Hippocampal formation (tissue), 2 donors: ENCODE data around the gene CLMP.
A peak's percentile ranks its signal among the peaks of the same experiment; 100 is the strongest.

ENCODE experiments used
- DNase-seq, 2 donors: peaks; one replicate each; lab custom pipeline; 2025; lab: John Stamatoyannopoulos, UW

Gene CLMP

DNA sequence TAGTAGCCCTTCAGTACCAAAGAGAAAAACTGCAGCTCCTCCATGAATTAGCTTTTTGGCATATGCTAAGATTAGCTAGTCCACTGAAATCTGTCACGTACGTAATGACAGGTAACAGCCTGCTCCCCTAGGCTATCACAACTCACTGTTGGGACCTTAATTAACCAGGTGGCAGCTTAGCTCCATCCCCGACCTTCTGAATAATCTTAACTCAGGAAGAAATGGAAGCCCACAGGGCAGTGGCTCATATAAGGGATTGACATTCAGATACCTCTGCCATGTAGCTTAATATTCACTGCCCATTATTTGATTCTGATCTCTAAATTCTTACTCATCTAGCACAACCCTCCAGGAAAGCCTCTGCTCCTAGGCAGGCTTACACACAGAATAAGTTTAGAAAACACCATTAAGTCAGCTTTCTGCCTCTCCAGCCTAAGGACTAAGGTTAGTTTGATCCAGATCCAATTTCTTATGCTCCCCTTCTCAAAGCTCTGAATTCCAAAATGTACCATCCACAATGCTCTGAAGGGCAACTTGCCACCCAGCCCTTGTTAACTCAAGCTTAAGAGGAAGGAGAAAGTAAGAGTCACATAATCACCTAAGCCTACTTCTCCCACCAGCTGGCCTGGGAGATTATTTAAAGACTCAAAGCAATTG lies 138.1 kb downstream of the CLMP start:
- no peak for DNase-seq

DNA sequence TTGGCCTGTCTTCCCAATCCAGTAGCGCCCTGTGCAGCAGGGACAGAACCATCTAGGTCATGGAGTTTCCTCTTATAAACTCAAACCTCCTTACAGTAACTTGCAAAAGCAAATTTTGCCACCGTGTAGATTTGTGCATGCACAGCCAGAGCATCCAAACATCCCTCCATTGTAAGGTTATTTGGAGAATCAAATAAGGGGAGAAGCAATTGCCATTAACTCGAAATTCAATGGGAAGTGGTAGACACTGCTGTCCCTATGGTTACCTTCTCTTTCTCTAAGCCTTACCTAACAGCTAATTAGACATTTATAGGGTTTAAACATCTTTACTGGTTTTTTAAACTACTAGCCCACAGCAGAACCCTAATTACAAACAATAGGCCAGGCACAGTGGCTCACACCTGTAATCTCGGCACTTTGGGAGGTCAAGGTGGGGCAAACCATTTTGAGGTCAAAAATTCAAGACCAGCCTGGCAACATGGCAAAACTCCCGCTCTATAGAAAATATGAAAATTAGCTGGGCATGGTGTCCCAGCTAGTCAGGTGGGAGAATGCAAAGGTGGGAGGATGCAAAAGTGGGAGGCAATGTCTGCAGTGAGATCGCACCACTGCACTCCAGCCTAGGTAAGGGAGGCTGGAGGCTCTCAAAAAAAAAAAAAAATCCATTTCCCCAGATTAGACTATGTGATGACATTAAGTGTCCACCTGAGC lies 139.7 kb downstream of the CLMP start:
- DNase-seq: no peak

DNA sequence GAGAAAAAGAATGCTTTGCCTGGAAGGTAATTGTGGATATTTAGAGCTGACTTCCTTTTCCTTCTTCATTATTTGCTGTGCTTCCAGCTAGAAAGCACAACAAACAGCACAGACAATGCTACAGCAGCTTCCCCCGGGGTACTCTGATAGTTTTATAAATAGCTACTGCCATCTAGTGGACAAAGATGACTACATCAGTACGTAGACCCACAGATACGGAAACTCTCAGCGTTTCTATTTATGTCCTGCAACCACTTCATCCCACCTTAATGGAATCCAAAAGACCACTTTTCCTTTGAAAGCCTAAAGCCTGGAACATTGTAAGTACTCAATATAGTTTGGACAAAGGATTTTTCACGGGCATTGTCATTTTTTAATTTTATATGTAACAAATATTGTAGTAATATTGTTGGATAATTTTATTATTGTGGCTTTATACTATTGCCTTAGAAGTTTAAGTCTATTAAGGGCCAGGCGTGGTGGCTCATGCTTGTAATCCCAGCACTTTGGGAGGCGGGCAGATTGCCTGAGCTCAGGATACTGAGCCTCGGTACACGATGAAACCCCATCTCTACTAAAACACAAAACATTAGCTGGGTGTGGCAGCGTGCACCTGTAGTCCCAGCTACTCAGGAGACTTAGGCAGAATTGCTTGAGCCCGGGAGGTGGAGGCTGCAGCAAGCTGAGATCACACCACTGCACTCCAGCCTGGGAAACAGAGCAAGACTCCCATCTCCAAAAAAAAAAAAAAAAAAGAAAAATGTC lies 140.6 kb downstream of the CLMP start:
- DNase-seq: peak in 1 of 2 donors; percentile 90

- DNase-seq: no peak
These were observed 141.9 kb downstream of the CLMP start for GRCh38 chr11:123052901-123053721.

GRCh38 chr11:123051634-123052033 lies 143.4 kb downstream of the CLMP start:
- DNase-seq: no peak

DNA sequence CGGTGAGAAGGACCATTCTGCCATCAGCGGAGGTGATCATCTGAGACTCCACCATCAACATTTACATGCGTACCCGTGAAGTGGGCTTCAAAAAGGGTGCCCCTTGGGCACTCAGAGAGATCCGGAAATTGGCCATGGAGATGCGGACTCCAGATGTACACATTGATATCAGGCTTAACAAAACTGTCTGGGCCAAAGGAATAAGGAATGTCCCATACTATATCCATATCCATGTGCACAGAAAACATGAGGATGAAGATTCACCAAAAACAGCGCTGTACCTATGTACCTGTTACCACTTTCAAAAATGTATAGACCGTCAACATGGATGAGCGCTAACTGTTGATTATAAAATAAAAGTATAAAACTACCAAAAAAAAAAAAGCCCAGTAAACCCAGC lies 143.9 kb downstream of the CLMP start:
- no peak for DNase-seq

DNA sequence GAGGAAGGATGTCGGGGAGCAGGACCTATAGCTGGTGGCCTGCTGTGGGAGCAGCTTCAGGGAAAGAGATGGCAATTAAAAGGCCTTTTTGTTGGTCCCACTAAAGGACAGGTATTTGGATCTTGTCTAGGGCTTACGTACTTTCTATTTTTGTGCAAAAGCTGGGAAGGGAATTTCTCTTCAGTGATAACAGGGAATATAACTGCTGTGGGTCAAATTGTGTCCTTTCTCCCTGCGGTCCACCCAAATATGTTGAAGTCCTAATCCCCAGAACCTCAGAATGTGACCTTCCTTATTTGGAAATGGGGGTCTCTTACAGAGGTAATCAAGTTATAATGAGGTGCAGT lies 147.1 kb downstream of the CLMP start:
- no peak for DNase-seq

DNA sequence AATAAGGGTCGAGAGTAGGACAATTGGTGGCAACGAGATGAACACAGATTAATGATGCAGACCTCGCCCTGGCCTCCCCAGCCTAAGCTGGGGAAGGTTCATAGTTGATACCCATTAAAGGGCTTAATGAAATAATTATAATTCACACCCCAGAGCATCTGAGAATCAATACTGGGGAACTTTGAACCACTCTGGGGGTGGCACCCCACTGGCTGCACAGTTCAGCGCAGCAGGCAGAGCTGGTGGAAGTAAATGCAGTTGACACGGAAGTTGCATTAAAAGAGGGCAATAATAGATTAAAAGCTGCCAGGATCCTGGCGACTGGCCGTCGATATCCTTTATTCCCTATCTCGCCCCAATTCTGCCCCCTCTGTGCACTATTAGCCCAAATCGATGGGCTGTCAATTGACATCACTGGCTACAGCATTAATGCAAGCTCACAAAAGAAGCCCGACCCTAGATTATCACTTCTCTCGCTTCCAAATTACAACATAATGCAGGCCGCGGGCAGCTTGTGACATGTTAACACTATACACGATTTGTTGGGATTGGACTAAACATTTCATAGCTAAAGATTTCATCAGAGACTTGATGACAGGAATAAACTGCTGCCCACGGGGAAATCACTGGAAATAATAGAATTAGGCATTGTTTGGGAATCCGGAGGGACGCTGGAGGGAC lies 147.6 kb downstream of the CLMP start:
- DNase-seq: no peak

DNA sequence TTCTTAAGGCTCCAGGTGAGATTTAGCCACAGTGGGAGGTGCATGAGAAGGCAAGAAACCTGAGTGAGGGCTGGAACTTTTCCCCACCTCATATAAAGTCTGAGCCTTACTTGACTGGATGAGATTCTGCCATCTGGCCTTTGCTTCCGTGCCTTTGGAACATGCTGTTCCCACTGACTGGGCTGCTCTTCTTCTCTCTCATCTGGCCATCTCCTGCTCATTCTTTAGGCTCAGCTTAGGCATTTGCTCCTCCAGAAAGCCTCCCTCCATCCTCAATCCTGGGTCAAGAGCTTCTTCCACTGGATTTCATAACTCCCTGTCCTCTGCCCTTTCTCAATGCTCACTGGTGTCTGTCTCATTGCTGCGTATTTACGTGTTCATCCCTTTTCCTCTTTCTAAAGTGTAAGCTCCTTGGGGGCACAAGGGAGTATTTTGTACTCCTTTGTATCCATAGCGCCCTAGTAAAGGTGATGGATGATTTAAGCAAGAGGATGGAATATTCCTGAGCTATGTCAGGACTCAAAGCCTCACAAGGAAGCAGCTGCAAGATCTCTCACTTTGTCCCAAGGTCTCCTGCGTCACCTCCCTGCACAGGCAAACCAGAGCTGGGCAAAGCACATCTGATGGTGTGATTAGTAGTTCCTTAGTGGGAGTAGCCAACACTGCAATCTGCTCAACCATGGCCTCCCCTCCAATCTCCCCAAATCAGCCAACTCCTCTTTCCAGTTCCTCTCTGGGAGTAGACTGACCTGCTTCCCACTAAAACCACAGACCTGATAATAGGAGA lies 148.4 kb downstream of the CLMP start:
- DNase-seq: no peak

- no peak for DNase-seq
These were observed 149.9 kb downstream of the CLMP start for GRCh38 chr11:123045101-123045500.

GRCh38 chr11:123041185-123041584 lies 153.9 kb downstream of the CLMP start:
- DNase-seq: no peak

DNA sequence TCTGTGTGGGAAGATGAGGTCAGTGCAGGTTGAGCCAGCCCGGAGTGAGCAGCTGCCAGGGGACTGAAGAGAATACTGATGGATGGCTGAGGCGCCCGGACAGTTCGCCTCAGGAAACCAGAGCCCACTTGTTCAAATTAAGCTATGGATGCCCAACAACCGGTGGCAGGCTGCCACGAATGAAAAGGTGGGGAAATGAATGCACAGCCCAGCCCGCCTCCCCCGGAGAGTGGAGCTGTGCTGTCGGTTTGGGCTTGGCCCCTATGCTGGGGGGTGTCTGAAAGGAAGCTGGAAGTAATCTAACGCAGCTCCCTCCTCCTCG lies 155.0 kb downstream of the CLMP start:
- DNase-seq: no peak

DNA sequence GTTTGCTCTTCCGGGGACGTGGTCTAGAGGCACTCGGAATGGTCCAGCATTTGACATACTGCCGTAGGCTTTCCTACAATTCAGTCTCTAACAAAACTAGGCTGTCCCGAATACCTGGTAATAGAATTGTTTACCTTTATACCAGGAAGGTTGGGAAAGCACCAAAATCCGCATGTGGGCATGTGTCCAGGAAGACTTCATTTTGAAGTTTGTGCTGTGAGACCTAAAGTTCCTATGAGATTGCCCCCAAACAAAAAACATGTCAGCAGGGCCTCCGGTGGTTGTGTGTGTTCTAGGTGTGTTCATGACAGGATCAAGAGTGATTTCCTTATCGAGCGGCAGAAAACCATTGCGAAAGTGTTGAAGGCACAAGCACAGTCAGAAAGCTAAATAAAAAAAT lies 159.2 kb downstream of the CLMP start:
- DNase-seq: no peak

DNA sequence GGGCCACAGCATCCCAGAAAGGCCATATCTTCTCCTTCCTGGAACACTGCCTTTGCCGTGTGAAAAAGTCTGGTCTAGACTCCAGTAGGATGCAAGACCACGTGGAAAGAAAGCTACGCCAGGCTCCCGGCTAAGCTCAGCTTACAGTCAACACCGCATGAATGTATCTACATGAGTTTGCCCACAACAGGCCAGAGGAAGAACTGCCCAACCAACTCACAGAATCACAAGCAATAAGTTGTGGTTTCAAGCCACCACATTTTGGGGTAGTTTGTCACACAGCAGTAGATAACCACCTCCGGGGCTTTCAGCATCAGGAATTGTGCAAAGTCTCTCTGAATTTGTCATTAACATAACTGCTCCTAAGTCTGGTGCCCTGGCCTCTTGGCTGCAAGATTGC lies 160.5 kb downstream of the CLMP start:
- DNase-seq: no peak

GRCh38 chr11:123033895-123034294 lies 161.2 kb downstream of the CLMP start:
- no peak for DNase-seq

DNA sequence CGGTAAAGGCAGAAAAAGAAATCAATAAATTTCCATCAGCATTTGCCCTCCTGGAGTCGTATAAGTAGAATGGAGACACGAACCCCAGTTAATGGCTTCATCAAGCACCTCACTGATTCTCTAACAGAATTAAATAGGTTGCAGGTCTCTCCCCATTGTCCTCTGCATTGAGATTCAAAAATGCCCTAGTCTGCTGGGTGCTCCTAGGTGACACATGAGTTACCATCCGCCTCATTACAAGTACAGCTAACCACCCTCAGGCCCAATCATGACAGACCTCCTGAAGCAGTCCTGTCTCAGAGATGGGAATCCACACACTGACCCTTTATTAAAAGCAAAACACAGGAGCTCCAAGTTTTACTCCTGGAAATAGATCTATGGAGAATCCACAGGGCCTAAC lies 164.5 kb downstream of the CLMP start:
- no peak for DNase-seq

GRCh38 chr11:123020968-123021367 lies 174.1 kb downstream of the CLMP start:
- DNase-seq: peak in 1 of 2 donors; percentile 6
